SK-N-SH (cell line): ENCODE data around the gene DTX3.

Experiments
- CTCF ChIP-seq: fragments of 200-600 bp; sonication (generic); IDR thresholded peaks from 2 replicates; pipeline ENCODE4 v1.6.1; 2017; ENCODE audit warnings: antibody characterized with exemption, mild to moderate bottlenecking, moderate library complexity
- TF ChIP-seq, protein P1 (sequence below): fragments of 150-350 bp; IDR thresholded peaks from 2 replicates; pipeline ENCODE4 v1.6.1; 2017; ENCODE audit warnings: antibody characterized with exemption, low read length, low read depth, borderline replicate concordance

- TF ChIP-seq, protein P1, sequence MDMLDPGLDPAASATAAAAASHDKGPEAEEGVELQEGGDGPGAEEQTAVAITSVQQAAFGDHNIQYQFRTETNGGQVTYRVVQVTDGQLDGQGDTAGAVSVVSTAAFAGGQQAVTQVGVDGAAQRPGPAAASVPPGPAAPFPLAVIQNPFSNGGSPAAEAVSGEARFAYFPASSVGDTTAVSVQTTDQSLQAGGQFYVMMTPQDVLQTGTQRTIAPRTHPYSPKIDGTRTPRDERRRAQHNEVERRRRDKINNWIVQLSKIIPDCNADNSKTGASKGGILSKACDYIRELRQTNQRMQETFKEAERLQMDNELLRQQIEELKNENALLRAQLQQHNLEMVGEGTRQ: no peak
- no peak for TF ChIP-seq CTCF
Observed at GRCh38 chr12:57602544-57602943, 2.1 kb upstream of the DTX3 start.
